ENCODE data around the gene FNIP1.

DNA sequence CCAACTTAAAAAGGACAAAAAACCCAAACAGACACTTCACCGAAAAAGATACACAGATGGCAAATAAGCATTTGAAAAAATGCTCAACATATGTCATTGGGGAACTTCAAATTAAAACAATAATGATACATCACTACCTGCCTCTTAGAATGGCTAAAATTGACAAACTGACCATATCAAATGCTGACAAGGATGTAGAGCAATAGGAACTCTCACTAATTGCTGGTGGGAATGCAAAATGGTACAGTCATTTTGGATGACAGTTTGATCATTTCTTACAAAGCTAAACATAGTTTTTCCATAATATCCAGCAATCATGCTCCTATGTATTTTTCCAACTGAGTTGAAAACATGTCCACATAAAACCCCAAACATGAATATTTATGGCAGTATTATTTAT is 102.9 kb downstream of the FNIP1 start:
- TF ChIP-seq, protein P1, sequence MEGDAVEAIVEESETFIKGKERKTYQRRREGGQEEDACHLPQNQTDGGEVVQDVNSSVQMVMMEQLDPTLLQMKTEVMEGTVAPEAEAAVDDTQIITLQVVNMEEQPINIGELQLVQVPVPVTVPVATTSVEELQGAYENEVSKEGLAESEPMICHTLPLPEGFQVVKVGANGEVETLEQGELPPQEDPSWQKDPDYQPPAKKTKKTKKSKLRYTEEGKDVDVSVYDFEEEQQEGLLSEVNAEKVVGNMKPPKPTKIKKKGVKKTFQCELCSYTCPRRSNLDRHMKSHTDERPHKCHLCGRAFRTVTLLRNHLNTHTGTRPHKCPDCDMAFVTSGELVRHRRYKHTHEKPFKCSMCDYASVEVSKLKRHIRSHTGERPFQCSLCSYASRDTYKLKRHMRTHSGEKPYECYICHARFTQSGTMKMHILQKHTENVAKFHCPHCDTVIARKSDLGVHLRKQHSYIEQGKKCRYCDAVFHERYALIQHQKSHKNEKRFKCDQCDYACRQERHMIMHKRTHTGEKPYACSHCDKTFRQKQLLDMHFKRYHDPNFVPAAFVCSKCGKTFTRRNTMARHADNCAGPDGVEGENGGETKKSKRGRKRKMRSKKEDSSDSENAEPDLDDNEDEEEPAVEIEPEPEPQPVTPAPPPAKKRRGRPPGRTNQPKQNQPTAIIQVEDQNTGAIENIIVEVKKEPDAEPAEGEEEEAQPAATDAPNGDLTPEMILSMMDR (IDR thresholded peaks at IDR 0.05; ENCODE audit: low read length) = no peak
- TF ChIP-seq EZH2 (optimal IDR thresholded peaks at IDR 0.05; ENCODE audit: low read depth, low read length) (no peak), EZH2phosphoT487 (IDR thresholded peaks at IDR 0.05; ENCODE audit: low read length) (no peak)
